Smooth muscle cell (in vitro differentiated cells): Measurements from ENCODE around the gene SHKBP1. TPM values are rescaled to one million over a fixed set of nuclear protein-coding genes. Genes with fewer than 3 reads are reported as not detected.

Experiments
- DNase-seq: peaks from one replicate; lab custom pipeline; 2025; ENCODE audit not compliant: unreplicated experiment; lab: John Stamatoyannopoulos, UW
- H2AFZ ChIP-seq: fragments of 200-600 bp; sonication (generic); 2 replicates; pipeline ENCODE4 v1.6.0; 2016; ENCODE audit warnings: antibody characterized with exemption, low read depth, mild to moderate bottlenecking
- H3F3A ChIP-seq: fragments of 200-600 bp; sonication (generic); 2 replicates; pipeline ENCODE4 v1.6.0; 2017; ENCODE audit warnings: antibody characterized with exemption, low read depth
- H3K27ac ChIP-seq: fragments of 200-600 bp; sonication (generic); 2 replicates; pipeline ENCODE4 v1.5.1; 2016; ENCODE audit warnings: low read depth, mild to moderate bottlenecking
- H3K27me3 ChIP-seq: fragments of 200-600 bp; sonication (generic); 2 replicates; pipeline ENCODE4 v1.6.1; 2016; ENCODE audit warnings: low read depth, mild to moderate bottlenecking
- H3K36me3 ChIP-seq: fragments of 200-600 bp; sonication (generic); 2 replicates; pipeline ENCODE4 v1.5.1; 2016; ENCODE audit warnings: low read depth
- H3K4me1 ChIP-seq: fragments of 200-600 bp; sonication (generic); 2 replicates; pipeline ENCODE4 v1.5.1; 2016; ENCODE audit warnings: low read depth
- H3K4me2 ChIP-seq: fragments of 200-600 bp; sonication (generic); 2 replicates; pipeline ENCODE4 v1.6.0; 2016; ENCODE audit warnings: mild to moderate bottlenecking
- H3K4me3 ChIP-seq: fragments of 200-600 bp; sonication (generic); 2 replicates; pipeline ENCODE4 v1.5.1; 2016; ENCODE audit warnings: mild to moderate bottlenecking
- H3K79me2 ChIP-seq: fragments of 200-600 bp; sonication (generic); 2 replicates; pipeline ENCODE4 v1.6.0; 2016; ENCODE audit warnings: low read depth, mild to moderate bottlenecking
- H3K9ac ChIP-seq: fragments of 200-600 bp; sonication (generic); 2 replicates; pipeline ENCODE4 v1.6.0; 2016; ENCODE audit warnings: low read depth
- H3K9me3 ChIP-seq: fragments of 200-600 bp; sonication (generic); replicated peaks from 2 replicates; pipeline ENCODE4 v1.5.1; 2016; ENCODE audit warnings: low read depth
- H4K20me1 ChIP-seq: fragments of 200-600 bp; sonication (generic); 2 replicates; pipeline ENCODE4 v1.6.0; 2016; ENCODE audit warnings: low read depth
- CTCF ChIP-seq: fragments of 200-600 bp; sonication (generic); IDR thresholded peaks from 2 replicates; pipeline ENCODE4 v1.5.1; 2017; ENCODE audit warnings: borderline replicate concordance, mild to moderate bottlenecking, antibody characterized with exemption; ENCODE audit not compliant: insufficient read depth, poor library complexity, severe bottlenecking
- WGBS: methylation state at CpG from one replicate; pipeline ENCODE4 v1.1.7; 2016; ENCODE audit warnings: low lambda C conversion rate; 5-methylcytosine and 5-hydroxymethylcytosine counted together
- polyA plus RNA-seq: library from polyadenylated mRNA; unstranded; fragments of >200 nt; fragmentation: Nextera tagmentation; extraction: Ambion mirVana; gene quantifications from 2 replicates; pipeline ENCODE4 v1.2.1, GENCODE V29; 2016
- total RNA-seq: library from RNA; depleted of rRNA; stranded (reverse); fragments of >200 nt; gene quantifications from 2 replicates; pipeline ENCODE4 v1.2.3, GENCODE V29; 2014

Gene SHKBP1
- total and polyA plus RNA-seq, 2 experiments from 2014 or later: 40.9 to 90.8 TPM

GRCh38 chr19:40594657-40595091, 18.0 kb downstream of the SHKBP1 start:
- no peak overlapping the region for H3K9ac ChIP-seq
- no peak for TF ChIP-seq CTCF
- H3K27ac ChIP-seq: no peak overlapping the region
- H3F3A ChIP-seq: peaks cover 8% of the 10 kb centered on the region
- H3K4me1 ChIP-seq: peaks cover 5% of the 10 kb centered on the region
- no peak overlapping the region for H2AFZ ChIP-seq
- H3K79me2 ChIP-seq: no peaks in the 10 kb centered on the region
- DNase-seq: no peak
- H3K9me3 ChIP-seq: no peaks in the 10 kb centered on the region
- peaks cover 4% of the 10 kb centered on the region for H4K20me1 ChIP-seq
- no peak overlapping the region for H3K4me3 ChIP-seq
- H3K27me3 ChIP-seq: peaks cover 3% of the 10 kb centered on the region
- peak overlapping the region; percentile 61 for H3K4me2 ChIP-seq
- H3K36me3 ChIP-seq: no peaks in the 10 kb centered on the region
- 46% methylated on average over 13 of the region's 13 CpGs for WGBS

- no peak overlapping the region for H3K9ac ChIP-seq
- H3K79me2 ChIP-seq: no peaks in the 10 kb centered on the region
- H3K27me3 ChIP-seq: peaks cover 3% of the 10 kb centered on the region
- H2AFZ ChIP-seq: peak overlapping the region; percentile 69
- no peak for TF ChIP-seq CTCF
- H4K20me1 ChIP-seq: peaks cover 4% of the 10 kb centered on the region
- peak overlapping the region; percentile 47 for H3K4me3 ChIP-seq
- WGBS: 12% methylated on average over 53 of the region's 53 CpGs
- peaks cover 8% of the 10 kb centered on the region for H3F3A ChIP-seq
- H3K9me3 ChIP-seq: no peaks in the 10 kb centered on the region
- no peaks in the 10 kb centered on the region for H3K36me3 ChIP-seq
- peak overlapping the region; percentile 89 for H3K4me2 ChIP-seq
- DNase-seq: peak; percentile 26
- H3K27ac ChIP-seq: no peak overlapping the region
- peaks cover 20% of the 10 kb centered on the region for H3K4me1 ChIP-seq
These were observed 20.1 kb downstream of the SHKBP1 start for GRCh38 chr19:40596608-40597328.

- no peak overlapping the region for H3K27ac ChIP-seq
- H3K36me3 ChIP-seq: no peaks in the 10 kb centered on the region
- H4K20me1 ChIP-seq: peaks cover 4% of the 10 kb centered on the region
- no peak for TF ChIP-seq CTCF
- peaks cover 8% of the 10 kb centered on the region for H3F3A ChIP-seq
- H3K9me3 ChIP-seq: no peaks in the 10 kb centered on the region
- H3K4me3 ChIP-seq: peak overlapping the region; percentile 47
- H3K4me2 ChIP-seq: peak overlapping the region; percentile 89
- H3K9ac ChIP-seq: no peak overlapping the region
- peaks cover 24% of the 10 kb centered on the region for H3K4me1 ChIP-seq
- no peak for DNase-seq
- H3K79me2 ChIP-seq: no peaks in the 10 kb centered on the region
- H3K27me3 ChIP-seq: peaks cover 3% of the 10 kb centered on the region
- 14% methylated on average over 18 of the region's 18 CpGs for WGBS
- H2AFZ ChIP-seq: peak overlapping the region; percentile 69
These were observed 20.7 kb downstream of the SHKBP1 start for GRCh38 chr19:40597329-40597838.
